Mesenteric fat pad (tissue), 1 donor: ENCODE results near the gene SPDYE4. TPM values are rescaled to one million over a fixed set of nuclear protein-coding genes. Genes with fewer than 3 reads are reported as not detected.

Source experiments
- DNase-seq: peaks from one replicate; pipeline ENCODE4 v3.0.0-alpha.2; 2020; ENCODE audit warnings: low spot score
- total RNA-seq: library from RNA; stranded (reverse); fragmentation: NEBNext Ultra II Directional; extraction: Animal tissue kit (Norgen Biotek cat#: 25700); gene quantifications from one replicate; pipeline ENCODE4 v1.2.1, GENCODE V29; 2021
- donor health status: DM: yes; HTN: yes; CAD: no.

Gene SPDYE4
- total RNA-seq, 1 donor from 2014 or later: not detected

GRCh38 chr17:8785547-8786413, 27.4 kb upstream of the SPDYE4 start:
- DNase-seq: no peak

GRCh38 chr17:8782176-8782575, 23.8 kb upstream of the SPDYE4 start:
- no peak for DNase-seq

- no peak for DNase-seq
Measured at GRCh38 chr17:8781776-8782175, 23.4 kb upstream of the SPDYE4 start.

DNA sequence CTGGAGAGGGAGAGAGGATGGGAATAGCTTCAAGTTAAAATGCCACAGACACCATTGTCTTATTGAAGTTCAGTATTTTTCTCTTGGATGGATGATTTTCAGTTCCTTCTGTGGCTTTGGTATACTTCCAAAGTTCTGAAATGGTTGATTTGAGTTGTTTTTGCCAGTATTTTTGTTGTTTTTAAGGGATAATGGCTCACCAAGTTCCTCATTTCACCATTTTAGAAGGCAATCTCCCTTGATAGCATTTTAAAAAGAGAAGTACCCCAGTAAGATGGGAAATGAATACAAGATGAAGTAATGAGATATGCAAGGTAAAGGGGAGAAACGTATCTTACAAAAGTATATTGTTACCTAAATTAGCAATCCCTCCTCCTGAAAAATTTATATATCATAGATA, 18.5 kb upstream of the SPDYE4 start:
- DNase-seq: no peak

- no peak for DNase-seq
Measured at GRCh38 chr17:8776248-8776647, 17.9 kb upstream of the SPDYE4 start.

DNA sequence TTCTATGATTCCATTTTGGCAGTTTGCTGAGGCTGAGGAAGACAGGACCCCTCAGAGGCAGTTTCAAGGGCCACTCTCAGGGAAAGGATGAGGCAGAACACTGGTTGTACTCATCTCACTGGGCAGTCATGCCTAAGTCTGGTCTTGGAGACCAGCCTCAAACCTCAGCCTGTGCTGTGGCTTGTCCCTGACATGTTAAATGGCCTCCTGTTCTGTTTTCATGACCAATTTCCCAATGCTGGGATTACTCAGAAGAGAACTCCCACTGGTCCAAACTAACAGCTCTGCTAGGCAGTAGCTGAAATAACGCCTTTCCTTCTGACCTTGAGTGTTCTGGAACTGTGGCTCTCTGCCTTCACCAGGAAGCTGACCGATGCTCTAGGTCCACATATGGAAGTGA, 8.4 kb upstream of the SPDYE4 start:
- DNase-seq: no peak

GRCh38 chr17:8762012-8762411, 3.7 kb upstream of the SPDYE4 start:
- no peak for DNase-seq

DNA sequence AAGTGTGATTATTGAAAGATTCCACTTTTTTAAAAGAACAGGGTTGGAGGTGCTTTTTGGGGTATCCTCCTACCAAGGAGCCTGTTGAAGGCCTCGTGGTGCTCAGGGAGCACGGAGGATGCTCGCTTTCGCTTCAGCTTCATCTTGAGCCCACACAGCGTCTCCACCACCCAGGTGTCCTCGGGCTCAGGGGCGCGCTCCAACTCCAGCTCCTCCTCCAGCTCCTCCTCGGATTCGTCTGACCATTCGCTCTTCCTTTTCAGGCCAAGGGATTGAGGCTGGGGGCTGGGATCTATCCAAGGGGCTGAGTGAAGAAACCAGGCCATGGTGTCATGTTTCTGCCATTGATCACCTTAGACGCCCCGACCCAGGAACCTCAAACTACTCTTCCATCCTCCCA, 1.2 kb downstream of the SPDYE4 start:
- no peak for DNase-seq

- DNase-seq: no peak
Measured at GRCh38 chr17:8755590-8756255, 2.6 kb downstream of the SPDYE4 start.

- no peak for DNase-seq
Measured at GRCh38 chr17:8754890-8755289, 3.5 kb downstream of the SPDYE4 start.

DNA sequence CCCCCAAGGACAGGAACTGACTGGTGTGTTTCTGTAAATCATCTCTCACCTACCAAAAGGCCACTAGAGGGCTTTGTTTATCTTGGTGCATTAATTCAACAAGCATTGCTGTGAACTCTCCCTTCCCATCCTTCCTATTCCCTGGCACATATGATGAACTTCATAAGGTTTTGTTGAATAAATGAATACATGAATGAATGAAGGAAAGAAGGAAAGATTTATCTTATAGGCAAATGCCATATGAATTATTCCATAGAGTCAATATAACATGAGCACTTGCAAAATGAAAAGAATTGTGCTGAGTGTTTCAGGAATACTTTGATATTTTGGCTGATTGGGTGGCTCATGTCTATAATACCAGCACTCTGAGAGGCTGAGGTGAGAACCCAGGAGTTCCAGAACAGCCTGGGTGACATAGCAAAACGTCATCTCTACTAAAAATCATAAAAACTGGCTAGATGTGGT, 4.3 kb downstream of the SPDYE4 start:
- DNase-seq: no peak

DNA sequence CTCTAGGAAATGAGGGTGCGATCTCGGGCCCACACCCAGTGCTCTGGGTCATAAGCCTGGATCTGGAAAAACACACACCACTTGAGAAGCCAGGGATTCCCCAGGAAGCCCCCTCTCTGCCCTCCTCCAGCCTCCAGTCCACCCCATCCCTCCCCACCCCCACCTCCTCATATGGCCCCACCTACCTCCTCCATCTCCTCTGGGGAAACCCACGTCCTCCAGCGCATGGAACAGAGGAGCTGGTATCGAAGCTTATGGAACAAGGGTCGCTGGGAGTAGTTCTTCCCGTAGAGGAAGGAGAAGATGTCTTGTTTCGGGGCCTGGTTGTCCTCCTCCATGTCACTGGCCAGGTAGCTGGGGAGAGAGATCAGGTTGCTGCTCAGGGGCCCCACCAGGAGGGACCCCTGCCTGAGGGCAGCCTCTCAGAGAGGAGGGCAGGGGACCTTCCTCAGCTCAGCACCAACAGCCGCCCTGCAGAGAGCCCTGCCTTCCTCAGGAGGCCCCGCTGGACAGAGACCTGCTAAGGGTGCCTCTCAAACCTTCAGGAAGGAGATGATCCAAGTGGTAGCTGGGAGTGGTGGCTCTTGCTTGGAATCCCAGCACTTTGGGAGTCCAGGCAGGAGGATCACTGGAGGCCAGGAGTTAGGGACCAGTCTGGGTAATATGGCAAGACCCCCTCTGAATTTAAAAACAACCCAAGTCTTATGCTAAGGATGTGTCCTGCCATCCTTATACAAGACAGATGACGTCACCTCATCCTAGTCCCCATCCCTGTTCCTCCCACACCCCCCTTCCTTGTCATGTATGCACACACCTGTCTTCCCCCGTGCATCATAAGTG, 5.0 kb downstream of the SPDYE4 start:
- DNase-seq: no peak

DNA sequence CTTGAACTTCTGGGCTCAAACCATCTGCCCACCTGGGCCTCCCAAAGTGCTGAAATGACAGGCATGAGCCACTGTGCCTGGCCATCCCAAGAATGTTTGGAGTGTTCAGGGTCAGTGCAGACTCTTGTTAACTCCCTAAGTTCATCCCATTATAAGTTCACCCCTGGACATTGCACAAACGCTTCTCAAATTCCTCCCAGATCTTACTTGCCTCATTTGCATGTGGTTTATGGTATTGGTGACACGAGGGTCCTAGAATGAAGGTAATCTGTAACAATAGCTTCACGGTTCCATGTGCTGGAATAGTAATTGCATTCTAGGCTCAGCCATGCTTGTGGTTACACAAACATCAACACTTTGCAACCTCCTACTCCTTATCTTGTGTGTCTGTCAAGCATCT, 8.7 kb downstream of the SPDYE4 start:
- no peak for DNase-seq

DNA sequence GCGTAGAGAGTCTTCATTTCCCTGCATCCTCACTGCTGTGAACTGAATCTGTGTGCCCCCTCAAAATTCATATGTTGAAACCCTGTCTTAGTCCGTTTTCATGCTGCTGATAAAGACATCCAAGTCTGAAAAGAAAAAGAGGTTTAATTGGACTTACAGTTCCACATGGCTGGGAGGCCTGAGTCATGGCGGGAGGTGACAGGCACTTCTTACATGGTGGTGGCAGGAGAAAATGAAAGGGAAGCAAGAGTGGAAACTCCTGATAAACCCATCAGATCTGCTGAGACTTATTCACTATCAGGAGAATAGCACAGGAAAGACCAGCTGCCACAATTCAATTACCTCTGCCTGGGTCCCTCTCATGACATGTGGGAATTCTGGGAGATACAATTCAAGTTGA, 10.6 kb downstream of the SPDYE4 start:
- no peak for DNase-seq

- no peak for DNase-seq
Measured at GRCh38 chr17:8746501-8747236, 11.7 kb downstream of the SPDYE4 start.

DNA sequence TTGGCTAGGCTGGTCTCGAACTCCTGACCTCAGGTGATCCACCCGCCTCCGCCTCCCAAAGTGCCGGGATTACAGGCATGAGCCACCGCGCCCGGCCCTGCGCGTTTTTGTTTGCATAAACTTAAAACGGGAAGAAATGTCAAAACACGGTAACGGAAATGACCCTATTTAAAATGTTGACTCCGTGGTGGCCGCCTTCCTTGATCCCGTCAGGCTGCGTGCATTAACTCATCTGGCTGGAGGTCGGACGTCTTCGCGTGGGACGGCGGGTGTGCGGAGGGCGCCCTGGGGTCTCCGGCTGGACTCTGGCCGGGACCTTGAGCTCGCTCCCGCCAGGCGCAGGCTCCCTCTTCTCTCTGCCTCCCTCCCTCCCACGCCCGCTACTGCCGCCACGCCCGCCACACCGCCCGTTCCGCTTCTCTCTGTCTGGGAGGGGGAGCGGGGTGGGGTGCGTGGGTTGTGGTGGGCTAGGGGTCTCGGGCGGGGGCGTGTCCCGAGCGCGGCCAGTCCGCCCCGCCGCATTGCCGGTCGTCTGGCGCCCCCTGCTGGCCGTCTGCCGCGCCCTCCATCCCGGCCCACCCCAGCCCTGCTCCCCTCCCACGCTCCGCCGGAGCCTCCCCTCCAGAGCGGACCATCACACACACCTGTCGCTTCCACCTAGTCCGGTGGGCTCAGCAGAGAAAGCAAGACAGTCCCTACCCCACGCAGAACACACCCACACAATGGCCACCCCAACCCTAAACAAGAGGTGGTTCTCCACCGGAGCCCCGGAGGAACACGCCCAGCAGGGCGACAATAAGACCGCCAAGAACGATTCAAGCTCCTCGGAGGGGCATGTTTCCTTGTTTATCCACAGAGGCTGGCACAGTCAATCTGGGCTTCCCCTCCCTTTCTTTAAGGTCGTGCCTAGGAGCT, 12.5 kb downstream of the SPDYE4 start:
- DNase-seq: peak; percentile 92

DNA sequence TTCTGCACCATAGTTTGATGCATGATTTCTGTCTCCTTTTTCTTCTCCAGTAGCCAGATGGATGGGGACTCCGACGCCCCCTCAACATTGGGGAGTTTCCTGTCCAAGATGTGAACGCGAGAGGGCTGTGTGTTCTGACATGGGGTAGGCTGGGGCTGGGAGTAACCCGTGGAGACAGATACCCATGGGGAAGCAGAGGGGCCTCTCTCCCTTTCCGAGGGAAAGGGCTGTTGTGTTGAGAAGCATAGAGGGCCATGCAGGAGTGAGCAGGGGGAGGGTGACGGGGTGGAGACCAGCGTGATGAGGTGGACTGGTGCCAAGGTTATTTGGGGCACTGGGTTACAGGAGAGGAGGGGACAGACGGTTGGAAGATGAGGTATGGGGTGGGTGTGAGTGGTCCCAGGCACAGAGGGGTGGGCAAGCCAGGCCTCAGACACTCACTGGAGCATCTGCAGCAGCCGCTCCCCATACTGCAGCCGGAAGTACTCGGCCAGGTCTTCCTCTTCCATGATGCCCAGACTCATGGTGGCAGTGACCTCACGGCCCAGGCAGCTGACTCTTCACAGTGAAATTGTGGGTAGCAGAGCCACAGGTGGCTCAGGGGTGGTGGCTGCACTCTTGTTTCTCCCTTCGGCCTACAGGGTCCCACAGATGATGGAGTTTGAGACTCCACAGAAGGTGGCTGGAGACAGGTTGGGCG, 14.1 kb downstream of the SPDYE4 start:
- DNase-seq: peak; percentile 55

GRCh38 chr17:8742819-8743218, 15.5 kb downstream of the SPDYE4 start:
- DNase-seq: no peak

- DNase-seq: peak; percentile 80
Measured at GRCh38 chr17:8742274-8742673, 16.1 kb downstream of the SPDYE4 start.
